Measurements from ENCODE around the gene CHID1. TPM values are rescaled to one million over a fixed set of nuclear protein-coding genes. Genes with fewer than 3 reads are reported as not detected.

Gene CHID1
- total RNA-seq, 2 donors from 2014 or later: 61.2 to 195 TPM

DNA sequence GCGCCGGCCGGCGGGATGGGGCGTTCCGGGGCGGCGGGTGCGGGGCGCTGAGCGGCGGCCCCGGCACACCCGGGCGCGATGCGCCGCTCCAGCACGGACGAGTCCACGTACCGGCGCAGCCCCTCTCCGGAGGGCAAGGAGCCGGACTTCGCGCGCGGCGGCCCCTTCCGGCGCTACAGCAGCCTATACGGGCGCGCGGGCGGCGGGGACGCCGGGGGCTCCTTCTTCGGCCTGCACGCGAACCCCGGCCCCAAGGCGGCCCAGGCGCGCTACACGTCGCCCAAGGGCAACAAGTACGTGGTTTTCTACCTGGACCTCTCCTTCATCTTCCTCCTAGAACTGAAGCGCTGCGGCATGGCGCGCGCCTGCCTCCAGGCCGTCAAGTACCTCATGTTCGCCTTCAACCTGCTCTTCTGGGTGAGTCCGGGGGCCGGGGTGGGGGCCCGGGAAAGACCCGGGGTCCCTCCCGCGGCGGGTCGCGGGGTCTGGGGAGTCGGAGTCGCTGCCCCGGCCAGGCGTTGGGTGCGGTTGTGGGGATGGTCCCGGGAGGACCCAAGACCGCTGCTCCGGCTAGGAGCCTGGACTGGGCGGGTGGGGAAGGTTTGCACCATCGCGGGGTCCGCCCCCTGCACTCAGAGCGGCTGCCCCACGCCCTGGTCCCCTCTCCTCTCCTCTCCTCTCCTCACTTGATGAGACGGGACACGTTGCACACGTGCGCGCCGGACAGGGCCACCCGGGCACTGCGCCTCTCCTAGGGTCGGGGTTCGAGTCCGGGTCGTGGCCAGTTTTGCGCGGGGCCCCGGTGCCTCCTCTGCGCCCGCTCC lies 60.4 kb downstream of the CHID1 start:
- ATAC-seq (ENCODE audit: insufficient number of reproducible peaks, low FRiP score, low read depth): no peak
- H3K27ac ChIP-seq: no peak overlapping the region
- H3K4me3 ChIP-seq: peak overlapping the region; percentile 61
- H3K36me3 ChIP-seq: no peaks in the 10 kb centered on the region
- TF ChIP-seq, protein P1, sequence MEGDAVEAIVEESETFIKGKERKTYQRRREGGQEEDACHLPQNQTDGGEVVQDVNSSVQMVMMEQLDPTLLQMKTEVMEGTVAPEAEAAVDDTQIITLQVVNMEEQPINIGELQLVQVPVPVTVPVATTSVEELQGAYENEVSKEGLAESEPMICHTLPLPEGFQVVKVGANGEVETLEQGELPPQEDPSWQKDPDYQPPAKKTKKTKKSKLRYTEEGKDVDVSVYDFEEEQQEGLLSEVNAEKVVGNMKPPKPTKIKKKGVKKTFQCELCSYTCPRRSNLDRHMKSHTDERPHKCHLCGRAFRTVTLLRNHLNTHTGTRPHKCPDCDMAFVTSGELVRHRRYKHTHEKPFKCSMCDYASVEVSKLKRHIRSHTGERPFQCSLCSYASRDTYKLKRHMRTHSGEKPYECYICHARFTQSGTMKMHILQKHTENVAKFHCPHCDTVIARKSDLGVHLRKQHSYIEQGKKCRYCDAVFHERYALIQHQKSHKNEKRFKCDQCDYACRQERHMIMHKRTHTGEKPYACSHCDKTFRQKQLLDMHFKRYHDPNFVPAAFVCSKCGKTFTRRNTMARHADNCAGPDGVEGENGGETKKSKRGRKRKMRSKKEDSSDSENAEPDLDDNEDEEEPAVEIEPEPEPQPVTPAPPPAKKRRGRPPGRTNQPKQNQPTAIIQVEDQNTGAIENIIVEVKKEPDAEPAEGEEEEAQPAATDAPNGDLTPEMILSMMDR (IDR thresholded peaks at IDR 0.05): no peak
- no peaks in the 10 kb centered on the region for H3K27me3 ChIP-seq (replicated peaks; ENCODE audit: insufficient read depth)
- no peaks in the 10 kb centered on the region for H3K9me3 ChIP-seq
- H3K4me1 ChIP-seq (ENCODE audit: control insufficient read depth in 1 of 2, low read depth in 2 of 2): peaks cover 26 to 36% of the 10 kb centered on the region in 2 donors
- DNase-seq (ENCODE audit: low spot score): no peak

DNA sequence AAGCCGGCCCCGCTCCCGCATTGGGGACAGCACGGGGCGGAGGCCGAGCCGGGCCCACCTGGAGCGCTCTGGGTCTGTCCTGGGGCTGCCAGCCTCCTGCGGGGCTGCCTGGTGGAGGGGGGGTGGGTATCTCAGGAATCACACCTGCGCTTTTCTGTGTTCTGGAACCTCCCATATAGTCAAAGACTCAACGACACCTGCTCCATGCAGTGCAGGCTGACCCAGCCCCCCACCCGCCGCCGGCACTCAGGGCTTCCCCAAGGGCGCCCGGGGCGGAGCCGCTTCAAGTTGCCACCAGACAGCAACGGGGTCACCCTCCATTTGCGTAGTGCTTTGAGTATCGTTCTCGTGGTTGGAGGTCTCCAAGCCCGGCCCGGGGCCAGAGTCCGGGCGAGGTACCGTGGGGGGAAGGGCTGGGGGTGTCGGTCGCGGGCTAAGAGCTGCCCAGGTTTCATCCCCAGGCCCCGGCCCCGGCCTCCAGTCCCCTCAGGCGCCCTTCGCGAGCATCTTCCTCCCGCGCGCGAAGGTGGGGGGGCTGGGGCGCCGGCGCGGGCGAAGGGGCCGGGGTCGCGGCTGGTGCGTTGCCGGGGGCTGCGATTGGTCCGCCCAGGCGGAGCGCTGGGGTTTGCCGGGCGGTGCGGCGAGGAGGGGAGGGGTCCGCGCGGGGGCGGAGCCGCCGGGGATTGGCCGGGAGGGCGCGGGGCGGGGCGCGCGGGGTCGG lies 61.3 kb downstream of the CHID1 start:
- H3K9me3 ChIP-seq: no peaks in the 10 kb centered on the region
- no peaks in the 10 kb centered on the region for H3K27me3 ChIP-seq (replicated peaks; ENCODE audit: insufficient read depth)
- TF ChIP-seq, protein P1 (IDR thresholded peaks at IDR 0.05): no peak
- H3K36me3 ChIP-seq: no peaks in the 10 kb centered on the region
- H3K27ac ChIP-seq: no peak overlapping the region
- H3K4me3 ChIP-seq: peak overlapping the region; percentile 73
- ATAC-seq (ENCODE audit: insufficient number of reproducible peaks, low FRiP score, low read depth) (no peak), DNase-seq (ENCODE audit: low spot score) (no peak)
- H3K4me1 ChIP-seq (ENCODE audit: control insufficient read depth in 1 of 2, low read depth in 2 of 2): peaks cover 30 to 42% of the 10 kb centered on the region in 2 donors

DNA sequence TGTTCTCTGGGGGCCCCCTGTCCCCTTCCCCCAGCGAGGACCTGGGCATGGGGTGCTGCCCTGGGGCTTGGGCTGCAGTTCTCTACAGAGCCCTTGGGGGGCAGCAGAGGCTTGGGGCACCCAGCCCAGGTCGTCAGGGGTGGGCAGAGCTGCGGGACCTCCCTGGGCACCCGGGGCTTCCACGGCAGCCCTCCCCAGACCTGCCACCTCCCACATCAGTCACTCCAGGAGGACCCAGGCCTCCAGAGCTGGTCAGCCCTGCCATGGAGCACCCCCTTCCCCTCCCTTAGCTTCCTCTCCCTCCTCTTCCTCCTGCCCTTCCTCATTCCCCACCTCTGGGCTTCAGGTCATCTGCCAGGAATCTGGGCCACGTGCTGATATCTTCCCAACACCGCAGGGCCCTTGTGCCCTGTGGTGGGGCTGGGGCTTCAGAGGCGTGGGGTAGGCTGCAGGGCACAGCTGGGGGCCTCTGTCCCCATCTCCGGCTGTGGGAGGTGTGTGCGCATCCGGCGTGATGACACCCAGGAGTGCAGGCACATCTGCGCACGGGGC lies 62.2 kb downstream of the CHID1 start:
- H3K9me3 ChIP-seq: no peaks in the 10 kb centered on the region
- ATAC-seq (ENCODE audit: insufficient number of reproducible peaks, low FRiP score, low read depth) (no peak), DNase-seq (ENCODE audit: low spot score) (no peak)
- H3K36me3 ChIP-seq: no peaks in the 10 kb centered on the region
- peak overlapping the region; percentile 73 for H3K4me3 ChIP-seq
- no peaks in the 10 kb centered on the region for H3K27me3 ChIP-seq (replicated peaks; ENCODE audit: insufficient read depth)
- no peak overlapping the region for H3K27ac ChIP-seq
- TF ChIP-seq, protein P1 (IDR thresholded peaks at IDR 0.05): peak; percentile 89
- peaks cover 35 to 50% of the 10 kb centered on the region in 2 donors for H3K4me1 ChIP-seq (ENCODE audit: control insufficient read depth in 1 of 2, low read depth in 2 of 2)

DNA sequence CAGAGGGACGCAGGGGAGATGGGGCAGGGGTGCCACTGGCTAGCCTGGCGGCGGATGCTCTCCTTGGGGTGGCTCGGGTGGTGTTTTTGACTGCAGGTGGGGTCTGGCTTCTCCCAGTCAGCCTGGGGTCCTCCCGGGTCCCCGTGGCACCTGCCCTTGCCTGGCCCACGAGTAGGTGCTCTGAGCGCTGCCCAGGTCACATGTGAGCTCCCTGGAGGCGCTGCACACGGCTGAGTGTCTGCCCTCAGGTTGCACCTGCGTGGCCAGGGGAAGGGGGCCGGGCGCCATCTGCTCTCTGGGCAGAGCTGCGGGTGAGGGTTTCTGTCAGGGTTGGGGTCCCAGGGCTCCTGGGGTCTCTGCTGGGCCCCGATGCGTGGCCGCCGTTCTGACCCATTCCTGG lies 62.7 kb downstream of the CHID1 start:
- no peak overlapping the region for H3K27ac ChIP-seq
- H3K27me3 ChIP-seq (replicated peaks; ENCODE audit: insufficient read depth): no peaks in the 10 kb centered on the region
- H3K4me1 ChIP-seq (ENCODE audit: control insufficient read depth in 1 of 2, low read depth in 2 of 2): peaks cover 38 to 54% of the 10 kb centered on the region in 2 donors
- no peaks in the 10 kb centered on the region for H3K36me3 ChIP-seq
- ATAC-seq (ENCODE audit: insufficient number of reproducible peaks, low FRiP score, low read depth): no peak
- no peaks in the 10 kb centered on the region for H3K9me3 ChIP-seq
- TF ChIP-seq, protein P1 (IDR thresholded peaks at IDR 0.05): no peak
- no peak for DNase-seq (ENCODE audit: low spot score)
- H3K4me3 ChIP-seq: no peak overlapping the region

DNA sequence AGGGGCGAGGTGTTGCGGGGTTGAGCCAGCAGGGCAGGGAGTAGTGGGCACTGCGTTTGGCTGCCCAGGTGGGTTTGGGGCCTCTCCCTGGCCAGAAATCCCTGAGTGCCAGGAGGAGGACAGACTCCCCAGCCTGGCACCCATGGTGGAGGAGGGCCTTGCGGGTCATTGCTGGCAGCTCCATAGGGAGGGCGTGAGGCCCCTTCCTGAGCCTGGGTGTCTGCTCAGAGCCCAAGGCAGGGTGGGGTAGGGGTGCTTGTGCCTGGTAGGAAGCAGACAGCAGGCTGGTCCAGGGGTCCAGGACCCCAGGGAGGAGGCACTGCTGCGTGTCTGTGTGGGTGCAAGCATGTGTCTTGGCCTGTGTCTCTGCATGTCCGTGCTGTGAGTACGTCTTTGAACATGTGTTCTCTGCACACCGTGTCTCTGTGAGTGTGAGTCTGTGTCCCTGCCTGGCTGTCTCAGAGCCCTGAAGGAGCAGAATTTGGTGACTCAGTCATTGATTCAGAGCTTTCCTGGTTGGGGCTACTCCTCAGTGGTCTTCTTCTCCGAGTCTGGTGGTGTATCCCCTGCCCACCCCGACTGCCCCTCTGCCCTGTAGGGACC lies 64.0 kb downstream of the CHID1 start:
- H3K36me3 ChIP-seq: no peaks in the 10 kb centered on the region
- H3K4me1 ChIP-seq (ENCODE audit: control insufficient read depth in 1 of 2, low read depth in 2 of 2): peaks cover 38 to 55% of the 10 kb centered on the region in 2 donors
- no peaks in the 10 kb centered on the region for H3K9me3 ChIP-seq
- no peak overlapping the region for H3K4me3 ChIP-seq
- ATAC-seq (ENCODE audit: insufficient number of reproducible peaks, low FRiP score, low read depth): no peak
- TF ChIP-seq, protein P1 (IDR thresholded peaks at IDR 0.05): no peak
- no peaks in the 10 kb centered on the region for H3K27me3 ChIP-seq (replicated peaks; ENCODE audit: insufficient read depth)
- DNase-seq (ENCODE audit: low spot score): no peak
- H3K27ac ChIP-seq: peak overlapping the region in 1 of 2 donors; percentile 88

All from thoracic aorta (tissue), 2 donors.